HuH-7.5 (cell line): ENCODE measurements around the gene C22orf23.
"Not testable (repeated sequence)": the region's sequence is repeated elsewhere in the genome, so short reads cannot be mapped to it uniquely, and the experiment has no call there.

Experiments
- DNase-seq: peaks from one replicate; pipeline ENCODE4 v3.0.0; 2011; ENCODE audit warnings: low spot score

Gene C22orf23

DNA sequence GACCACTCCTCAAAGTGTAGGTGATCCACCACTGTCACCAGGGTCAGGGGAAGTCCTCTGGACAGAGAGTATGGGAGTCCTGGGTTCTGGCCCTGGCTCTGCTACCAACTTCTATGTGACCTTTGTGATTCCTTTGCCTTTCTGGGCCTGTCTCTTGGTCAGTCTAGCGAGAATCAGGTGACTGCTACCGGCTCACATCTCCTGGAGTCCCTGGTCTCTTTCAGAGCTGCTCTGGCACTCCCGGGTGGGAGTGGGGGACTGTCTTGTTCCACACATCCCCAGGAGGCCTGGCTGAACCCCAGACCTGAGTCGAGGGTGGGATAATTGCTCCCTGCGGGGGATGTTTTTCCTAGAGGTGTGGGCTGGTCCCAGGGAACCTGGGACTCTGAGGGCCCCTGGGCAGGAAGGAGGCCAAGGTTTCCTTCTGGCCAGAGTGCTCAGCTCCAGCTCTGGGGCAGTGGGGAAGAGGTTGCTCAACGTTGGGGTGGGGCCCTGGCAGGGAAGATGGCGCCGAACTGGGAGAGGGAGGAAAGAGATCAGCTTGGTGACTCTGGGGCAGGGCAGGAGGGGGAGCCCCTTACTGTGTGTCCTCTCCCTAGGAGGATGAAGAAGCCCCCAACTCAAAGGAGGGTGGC is 28.9 kb upstream of the C22orf23 start:
- peak; percentile 22 for DNase-seq

- peak; percentile 19 for DNase-seq
Observed at GRCh38 chr22:37981282-37982011, 28.0 kb upstream of the C22orf23 start.

GRCh38 chr22:37979782-37980181 is 26.4 kb upstream of the C22orf23 start:
- peak; percentile 13 for DNase-seq

DNA sequence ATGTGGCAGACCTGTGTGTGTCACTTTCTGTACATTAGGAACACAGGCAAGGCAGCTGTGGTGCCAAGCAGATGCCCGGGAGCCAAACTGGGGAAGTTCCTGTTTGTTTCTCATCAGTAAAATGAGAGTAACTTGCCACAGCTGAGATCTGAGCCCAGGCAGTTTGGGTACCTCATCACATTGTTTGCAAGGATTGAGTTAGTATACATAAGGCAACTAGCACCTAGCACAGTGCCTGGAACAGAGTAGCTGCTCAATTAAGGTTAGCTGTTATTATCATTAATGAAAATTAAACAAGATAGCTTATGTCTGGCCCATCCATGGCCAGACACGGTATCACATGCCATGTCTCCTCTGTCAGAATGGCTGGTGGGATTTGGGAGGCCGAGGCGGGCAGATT is 23.1 kb upstream of the C22orf23 start:
- no peak for DNase-seq

GRCh38 chr22:37976022-37976421 is 22.6 kb upstream of the C22orf23 start:
- not testable (repeated sequence) for DNase-seq

GRCh38 chr22:37975153-37975552 is 21.8 kb upstream of the C22orf23 start:
- DNase-seq: no peak

GRCh38 chr22:37973271-37974170 is 20.1 kb upstream of the C22orf23 start:
- DNase-seq: peak; percentile 3

DNA sequence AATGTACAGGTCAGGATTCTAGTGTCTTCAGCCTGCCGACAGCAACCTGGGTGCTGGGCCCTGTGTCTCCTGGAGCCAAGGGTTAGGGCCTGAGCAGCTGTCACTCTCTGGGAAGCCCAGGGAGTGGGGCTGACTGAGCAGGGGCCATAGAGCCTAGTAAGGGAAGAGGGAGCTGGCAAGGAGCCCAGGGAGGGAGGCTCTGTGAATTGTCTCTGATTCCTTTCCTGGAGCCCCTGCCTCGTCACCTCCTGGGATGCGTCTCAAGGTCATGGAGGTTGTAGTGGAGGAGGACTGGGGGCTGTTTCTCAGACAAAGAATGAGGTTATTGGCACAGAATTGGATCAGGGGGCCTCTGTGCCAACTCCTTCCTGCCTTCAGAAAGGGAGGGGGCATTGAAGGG is 19.1 kb upstream of the C22orf23 start:
- DNase-seq: peak; percentile 10

GRCh38 chr22:37971475-37972434 is 18.4 kb upstream of the C22orf23 start:
- DNase-seq: peak; percentile 4

- DNase-seq: peak; percentile 7
Observed at GRCh38 chr22:37970864-37971263, 17.5 kb upstream of the C22orf23 start.

DNA sequence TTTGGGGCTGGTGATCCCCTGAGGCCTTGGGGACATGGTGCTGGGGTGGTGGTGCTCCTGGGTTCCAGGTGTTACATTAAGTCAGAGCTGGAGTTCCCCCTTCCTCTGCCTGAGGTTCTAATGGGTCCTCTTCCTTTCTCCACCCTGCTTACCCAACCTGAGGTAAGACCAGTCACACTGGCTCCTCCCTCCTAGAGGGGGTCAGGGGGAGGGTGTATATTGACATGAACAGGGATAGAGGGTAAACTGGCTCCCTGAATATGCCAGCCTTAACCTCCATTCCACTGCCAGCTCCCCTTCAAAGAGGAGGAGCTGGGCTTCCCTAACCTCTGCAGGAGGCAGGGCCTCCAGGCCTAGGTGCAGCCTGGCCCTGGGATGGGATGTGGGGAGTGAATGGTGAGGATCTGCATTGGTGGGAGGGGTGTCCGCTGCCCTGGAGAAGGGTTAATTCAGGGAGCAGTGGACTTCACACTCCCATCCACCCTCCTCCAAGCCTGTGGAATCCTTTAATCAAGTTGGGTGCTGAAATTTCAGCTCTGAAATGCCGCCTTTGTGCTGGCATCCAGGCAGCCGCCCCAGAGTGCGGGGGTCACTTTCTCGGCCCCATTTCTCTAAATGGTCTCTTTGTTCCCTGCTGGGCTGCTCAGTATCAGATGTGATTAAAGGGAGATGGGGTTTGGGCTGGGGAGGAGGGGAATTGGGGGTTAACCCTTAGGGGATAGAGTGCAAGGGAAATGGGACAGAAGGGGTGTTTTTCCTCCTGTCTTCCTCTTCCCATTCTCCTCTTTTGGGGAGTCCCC is 15.3 kb upstream of the C22orf23 start:
- peak; percentile 3 for DNase-seq

DNA sequence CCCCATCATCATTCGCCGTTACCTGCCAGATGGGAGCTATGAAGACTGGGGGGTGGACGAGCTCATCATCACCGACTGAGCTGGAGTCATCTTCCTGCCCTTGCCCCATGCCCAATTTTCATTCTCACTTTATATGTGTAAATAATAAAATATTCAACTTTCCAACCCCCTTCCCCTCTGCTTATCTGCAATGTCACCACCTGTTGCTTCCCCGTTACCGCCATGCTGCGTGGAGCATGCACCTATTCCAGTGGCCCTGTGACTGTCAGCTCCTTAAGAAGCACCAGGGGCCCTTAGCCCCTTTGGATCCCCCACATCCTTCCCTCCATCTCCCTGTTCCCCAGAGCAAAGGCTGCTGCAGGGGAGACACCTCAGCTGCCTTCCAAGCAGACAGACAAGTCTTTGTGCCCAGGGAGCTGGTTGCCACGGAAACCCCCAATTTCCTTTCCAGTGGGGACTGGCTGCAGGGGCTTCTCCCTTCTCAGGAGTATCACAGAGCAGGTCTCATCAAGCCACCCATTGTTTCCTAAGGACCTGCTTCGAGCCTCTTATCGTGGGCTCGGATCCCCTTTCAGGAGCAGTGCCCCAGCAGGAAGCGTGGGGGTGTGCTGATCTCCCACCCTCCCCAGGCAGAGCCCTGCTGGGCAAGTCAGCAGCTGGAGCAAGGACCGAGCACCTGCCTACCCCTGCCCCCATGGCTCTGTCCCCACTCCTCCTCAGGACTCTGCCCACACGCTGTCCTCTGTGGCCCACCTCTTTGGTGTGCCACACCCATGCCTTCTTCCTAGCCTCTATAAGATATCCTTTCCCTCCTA is 14.4 kb upstream of the C22orf23 start:
- no peak for DNase-seq

DNA sequence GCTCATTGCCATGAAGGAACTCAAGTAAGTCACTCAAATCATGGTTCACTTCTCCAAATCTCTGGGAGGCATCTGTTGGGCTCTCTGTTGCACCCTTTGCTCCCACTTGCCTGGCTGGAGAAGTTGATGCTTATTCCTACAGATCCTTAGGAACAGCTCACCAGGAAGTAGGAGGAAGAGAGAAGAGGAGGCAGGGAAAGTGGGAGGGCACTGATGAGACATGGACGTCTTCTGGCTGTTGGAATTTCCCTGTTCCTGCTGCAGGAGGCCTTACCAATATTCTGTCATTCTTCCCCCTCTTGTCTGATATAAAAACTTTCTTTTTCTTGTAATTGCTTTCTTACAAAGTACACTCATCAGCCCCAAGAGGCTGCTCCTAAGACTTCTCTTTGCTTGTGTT is 13.7 kb upstream of the C22orf23 start:
- DNase-seq: no peak

DNA sequence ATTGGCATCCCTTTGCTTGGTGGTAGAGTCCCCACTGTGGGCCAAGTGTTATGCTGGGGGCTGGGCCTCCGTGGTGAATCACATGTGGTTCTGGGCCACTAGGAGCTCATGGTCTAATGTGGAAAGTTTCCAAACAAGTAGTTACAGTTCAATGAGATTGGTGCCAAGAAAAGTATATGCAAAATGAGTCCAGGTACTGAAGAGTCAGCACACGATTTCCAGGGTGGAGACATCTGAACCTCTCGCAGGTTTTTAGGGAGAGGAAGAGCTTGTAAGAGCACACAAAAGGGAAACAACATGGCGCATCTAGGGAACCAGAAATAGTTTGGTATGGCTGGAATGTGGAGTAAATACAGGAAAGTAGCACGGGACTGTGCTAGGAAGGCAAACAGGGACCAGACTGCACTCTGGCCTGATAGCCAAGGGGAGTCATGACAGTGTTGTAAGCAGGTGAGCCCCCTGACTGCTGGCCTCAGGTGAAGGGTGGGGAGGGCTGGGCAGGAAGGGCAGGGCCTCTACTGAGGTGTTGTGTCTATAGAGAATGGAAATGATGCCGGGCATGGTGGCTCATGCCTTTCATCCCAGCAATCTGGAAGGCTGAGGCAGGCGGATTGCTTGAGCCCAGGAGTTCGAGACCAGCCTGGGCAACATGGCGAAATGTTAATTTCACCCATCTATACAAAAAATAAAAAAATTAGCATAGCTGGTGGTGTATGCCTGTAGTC is 12.7 kb upstream of the C22orf23 start:
- DNase-seq: no peak

DNA sequence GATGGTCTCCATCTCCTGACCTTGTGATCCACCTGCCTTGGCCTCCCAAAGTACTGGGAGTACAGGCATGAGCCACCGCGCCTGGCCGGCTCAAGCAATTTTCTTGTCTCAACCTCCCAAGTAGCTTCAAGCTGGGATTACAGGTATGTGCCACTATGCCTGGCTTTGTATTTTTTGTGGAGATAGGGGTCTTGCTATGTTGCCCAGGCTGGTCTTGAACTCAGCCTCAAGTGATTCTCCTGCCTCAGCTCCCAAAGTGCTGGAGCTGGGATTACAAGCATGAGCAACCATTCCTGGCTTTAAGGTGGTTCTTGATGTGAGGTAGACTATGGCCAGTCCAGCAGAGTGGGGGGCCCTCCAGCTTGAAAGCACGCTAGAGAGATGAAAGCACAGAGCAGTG is 7.7 kb upstream of the C22orf23 start:
- DNase-seq: no peak

DNA sequence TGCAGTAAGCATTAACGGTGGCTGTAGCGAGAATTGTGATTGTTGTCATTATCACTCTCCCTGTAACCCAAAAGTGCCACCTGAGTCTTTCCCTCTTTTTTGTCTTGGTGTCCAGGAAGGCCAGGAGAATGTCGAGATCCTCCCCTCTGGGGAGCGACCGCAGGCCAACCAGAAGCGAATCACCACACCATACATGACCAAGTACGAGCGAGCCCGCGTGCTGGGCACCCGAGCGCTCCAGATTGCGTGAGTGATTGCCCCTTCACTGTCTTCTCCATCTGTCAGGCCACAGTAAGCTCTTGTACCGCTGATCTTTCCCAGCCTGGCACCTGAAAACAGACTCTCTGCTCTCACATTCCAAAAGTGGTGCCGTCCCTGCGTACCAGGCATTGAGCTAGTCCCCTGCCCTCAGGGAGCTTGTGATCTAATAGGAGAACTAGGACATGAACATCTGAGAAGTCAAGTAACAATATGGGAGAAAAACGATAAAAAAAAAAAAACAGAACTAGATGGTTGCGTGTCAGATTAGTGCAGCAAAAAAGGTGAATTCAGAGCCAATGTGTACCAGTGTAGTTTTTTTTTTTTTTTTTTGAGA is 5.9 kb upstream of the C22orf23 start:
- no peak for DNase-seq

DNA sequence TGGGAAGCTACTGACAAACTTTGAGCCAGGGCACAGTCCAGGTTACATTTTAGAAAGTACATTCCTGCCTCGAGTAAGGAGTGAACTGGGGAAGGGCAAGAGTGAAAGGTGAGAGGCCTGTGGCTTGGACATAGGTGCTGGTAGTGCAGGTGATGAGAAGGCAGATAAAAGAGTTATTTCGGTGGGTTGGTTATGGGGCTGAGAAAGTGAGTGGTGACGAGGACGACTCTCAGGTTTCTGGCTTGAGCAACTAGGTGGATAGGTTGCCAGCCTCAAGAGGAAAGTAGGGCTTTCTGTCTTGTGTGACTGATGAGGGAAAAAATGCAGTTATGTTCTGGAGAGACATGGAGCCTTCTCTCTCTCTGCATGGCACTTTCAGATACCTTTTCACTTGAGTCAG is 3.8 kb upstream of the C22orf23 start:
- no peak for DNase-seq

DNA sequence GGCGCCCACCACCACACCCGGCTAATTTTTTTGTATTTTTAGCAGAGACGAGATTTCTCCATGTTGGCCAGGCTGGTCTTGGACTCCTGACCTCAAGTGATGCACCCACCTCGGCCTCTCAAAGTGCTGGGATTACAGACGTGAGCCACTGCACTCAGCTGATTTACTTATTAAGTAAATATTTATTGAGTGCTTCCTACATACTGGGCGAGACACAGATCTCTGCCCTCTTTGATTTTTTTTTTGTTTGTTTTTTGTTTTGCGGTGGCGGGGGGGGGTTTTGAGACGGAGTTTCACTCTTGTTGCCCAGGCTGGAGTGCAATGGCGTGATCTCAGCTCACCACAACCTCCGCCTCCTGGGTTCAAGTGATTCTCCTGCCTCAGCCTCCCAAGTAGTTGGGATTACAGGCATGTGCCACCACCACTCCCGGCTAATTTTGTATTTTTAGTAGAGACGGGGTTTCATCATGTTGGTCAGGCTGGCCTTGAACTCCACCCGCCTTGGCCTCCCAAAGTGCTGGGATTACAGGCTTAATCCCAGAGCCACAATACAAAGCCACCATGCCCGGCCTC is 2.5 kb upstream of the C22orf23 start:
- not testable (repeated sequence) for DNase-seq
